GM23338 (cell line): ENCODE data around the gene DOLPP1. TPM values are rescaled to one million over a fixed set of nuclear protein-coding genes. Genes with fewer than 3 reads are reported as not detected.

Experiments
- ATAC-seq: fragments of 200-7000 bp; cut with Tn5 transposase; 3 replicates; pipeline ENCODE4 v1.9.1; 2020
- DNase-seq: peaks from one replicate; pipeline ENCODE4 v3.0.0-alpha.2; 2015; ENCODE audit warnings: low spot score
- H2AFZ ChIP-seq: fragments of 200-600 bp; sonication (generic); 2 replicates; pipeline ENCODE4 v1.8.0; 2016; ENCODE audit warnings: antibody characterized with exemption, mild to moderate bottlenecking, moderate library complexity
- H3F3A ChIP-seq: fragments of 200-600 bp; sonication (generic); replicated peaks from 2 replicates; pipeline ENCODE4 v1.8.0; 2017; ENCODE audit warnings: antibody characterized with exemption, mixed run types, low read depth
- H3K27ac ChIP-seq: fragments of 200-600 bp; sonication (generic); 2 replicates; pipeline ENCODE4 v1.6.1; 2016; ENCODE audit warnings: low read depth
- H3K27me3 ChIP-seq: fragments of 200-600 bp; sonication (generic); 2 replicates; pipeline ENCODE4 v1.8.0; 2016; ENCODE audit warnings: mild to moderate bottlenecking, mixed run types, moderate library complexity; ENCODE audit not compliant: insufficient read depth
- H3K36me3 ChIP-seq: fragments of 200-600 bp; sonication (generic); 2 replicates; pipeline ENCODE4 v1.8.0; 2016; ENCODE audit warnings: mild to moderate bottlenecking; ENCODE audit not compliant: insufficient read depth
- H3K4me1 ChIP-seq: fragments of 200-600 bp; sonication (generic); 2 replicates; pipeline ENCODE4 v1.8.0; 2016; ENCODE audit warnings: mild to moderate bottlenecking, moderate library complexity; ENCODE audit not compliant: insufficient read depth
- H3K4me2 ChIP-seq: fragments of 200-600 bp; sonication (generic); 2 replicates; pipeline ENCODE4 v1.7.1; 2017; ENCODE audit warnings: mixed run types
- H3K4me3 ChIP-seq: fragments of 200-600 bp; sonication (generic); 2 replicates; pipeline ENCODE4 v1.6.1; 2016; ENCODE audit warnings: mixed run types
- H3K79me2 ChIP-seq: fragments of 200-600 bp; sonication (generic); replicated peaks from 2 replicates; pipeline ENCODE4 v1.8.0; 2017; ENCODE audit warnings: mild to moderate bottlenecking; ENCODE audit not compliant: insufficient read depth
- H3K9me2 ChIP-seq: fragments of 200-600 bp; sonication (generic); 2 replicates; pipeline ENCODE4 v1.8.0; 2017; ENCODE audit not compliant: insufficient read depth
- H4K20me1 ChIP-seq: fragments of 200-600 bp; sonication (generic); replicated peaks from 2 replicates; pipeline ENCODE4 v1.8.0; 2017; ENCODE audit warnings: mild to moderate bottlenecking; ENCODE audit not compliant: insufficient read depth
- H3K27ac Mint-ChIP-seq: 2 replicates; pipeline ENCODE4 v1.8.0; 2020; ENCODE audit warnings: inconsistent platforms, mild to moderate bottlenecking, moderate library complexity, mixed read lengths
- H3K27me3 Mint-ChIP-seq: 3 replicates; pipeline ENCODE4 v1.8.0; 2022; ENCODE audit warnings: low read depth, mild to moderate bottlenecking, moderate library complexity, mixed read lengths, inconsistent platforms; ENCODE audit not compliant: insufficient read depth, poor library complexity
- H3K36me3 Mint-ChIP-seq: 3 replicates; pipeline ENCODE4 v1.8.0; 2021; ENCODE audit warnings: low read depth, mild to moderate bottlenecking, inconsistent platforms, moderate library complexity, mixed read lengths
- H3K4me1 Mint-ChIP-seq: 3 replicates; pipeline ENCODE4 v1.8.0; 2020; ENCODE audit warnings: mild to moderate bottlenecking, inconsistent platforms, mixed read lengths
- H3K4me3 Mint-ChIP-seq: 3 replicates; pipeline ENCODE4 v1.8.0; 2021; ENCODE audit warnings: moderate library complexity, mild to moderate bottlenecking, inconsistent platforms, mixed read lengths
- H3K9me3 Mint-ChIP-seq: 3 replicates; pipeline ENCODE4 v1.8.0; 2020; ENCODE audit warnings: moderate library complexity, mild to moderate bottlenecking, inconsistent platforms, mixed read lengths
- CREB1 ChIP-seq: fragments of 250-450 bp; sonication (Bioruptor Pico); IDR thresholded peaks from 2 replicates; pipeline ENCODE4 v1.5.0; 2020; ENCODE audit warnings: low read depth, mild to moderate bottlenecking, moderate library complexity
- EZH2 ChIP-seq: fragments of 200-600 bp; sonication (generic); IDR thresholded peaks from one replicate; pipeline ENCODE4 v1.8.0; 2017; ENCODE audit warnings: antibody characterized with exemption, mild to moderate bottlenecking, low read depth; ENCODE audit not compliant: unreplicated experiment
- EZH2phosphoT487 ChIP-seq: fragments of 200-600 bp; sonication (generic); IDR thresholded peaks from one replicate; pipeline ENCODE4 v1.8.1; 2018; ENCODE audit warnings: antibody characterized with exemption; ENCODE audit not compliant: unreplicated experiment
- JUNB ChIP-seq: IDR thresholded peaks from one replicate; pipeline ENCODE4 v1.6.1; 2016; ENCODE audit warnings: antibody characterized with exemption; ENCODE audit not compliant: unreplicated experiment
- NANOG ChIP-seq: IDR thresholded peaks from 2 replicates; pipeline ENCODE4 v1.6.1; 2016; ENCODE audit warnings: antibody characterized with exemption, borderline replicate concordance
- POLR2AphosphoS5 ChIP-seq: IDR thresholded peaks from 2 replicates; pipeline ENCODE4 v1.6.1; 2016; ENCODE audit warnings: antibody characterized with exemption, low read depth
- STAT1 ChIP-seq: IDR thresholded peaks from one replicate; pipeline ENCODE4 v1.6.1; 2016; ENCODE audit warnings: antibody characterized with exemption; ENCODE audit not compliant: unreplicated experiment
- ZNF114 ChIP-seq: fragments of 250-450 bp; sonication (Bioruptor Pico); IDR thresholded peaks from 2 replicates; pipeline ENCODE4 v1.5.0; 2020; ENCODE audit warnings: mild to moderate bottlenecking, moderate library complexity
- ZNF331 ChIP-seq: fragments of 250-450 bp; sonication (Bioruptor Pico); IDR thresholded peaks from 2 replicates; pipeline ENCODE4 v1.5.0; 2020; ENCODE audit warnings: low read depth, mild to moderate bottlenecking, moderate library complexity
- polyA plus RNA-seq: library from polyadenylated mRNA; unstranded; fragments of >200 nt; fragmentation: Nextera tagmentation; extraction: Ambion mirVana; gene quantifications from 2 replicates; pipeline ENCODE4 v1.2.1, GENCODE V29; 2016
- total RNA-seq: library from RNA; depleted of rRNA; stranded (reverse); fragments of >200 nt; shearing (Covaris generic); gene quantifications from 2 replicates; pipeline ENCODE4 v1.2.3, GENCODE V29; 2014
- TF ChIP-seq, protein P1 (sequence below), 2 experiments: fragments of 200-600 bp in 1 of 2; sonication (generic) in 1 of 2; conservative IDR thresholded peaks; 2 replicates each; pipeline versions ENCODE4 v1.5.1 to v1.6.1; 2016 to 2017; ENCODE audit warnings: antibody characterized with exemption in 2 of 2, low read depth in 2 of 2, mild to moderate bottlenecking in 2 of 2, moderate library complexity in 1 of 2
- TF ChIP-seq, protein P2 (sequence below): IDR thresholded peaks from one replicate; pipeline ENCODE4 v1.6.1; 2018; ENCODE audit warnings: antibody characterized with exemption; ENCODE audit not compliant: unreplicated experiment
- TF ChIP-seq, protein P3 (sequence below): fragments of 250-450 bp; sonication (Bioruptor Pico); IDR thresholded peaks from 2 replicates; pipeline ENCODE4 v1.5.0; 2020; ENCODE audit warnings: mild to moderate bottlenecking, moderate library complexity
- TF ChIP-seq, protein P4 (sequence below): IDR thresholded peaks from 2 replicates; pipeline ENCODE4 v1.6.1; 2016; ENCODE audit warnings: antibody characterized with exemption

The DOLPP1 gene
- total and polyA plus RNA-seq, 2 experiments from 2014 or later: 23.3 to 31.9 TPM

DNA sequence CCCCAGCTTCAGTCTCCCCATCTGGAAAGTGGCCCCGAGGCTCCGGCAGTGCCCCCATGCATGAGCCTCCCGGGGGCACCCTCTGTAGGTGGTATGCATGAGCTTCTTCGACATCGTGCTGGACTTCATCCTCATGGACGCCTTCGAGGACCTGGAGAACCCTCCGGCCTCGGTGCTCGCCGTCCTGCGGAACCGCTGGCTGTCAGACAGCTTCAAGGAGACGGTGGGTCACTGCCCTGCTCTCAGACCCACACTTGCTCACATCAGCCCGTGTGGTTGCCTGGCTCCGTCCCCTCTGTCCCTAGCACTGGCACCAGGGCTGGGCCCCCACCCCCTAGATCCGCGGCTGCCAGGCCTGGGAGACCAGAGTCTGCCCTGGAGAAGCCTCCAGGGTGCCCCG lies 12.8 kb upstream of the DOLPP1 start:
- no peak for ATAC-seq
- H3K27ac Mint-ChIP-seq: no peak overlapping the region
- TF ChIP-seq EZH2phosphoT487 (no peak), ZNF114 (no peak), POLR2AphosphoS5 (no peak), CREB1 (CRISPR knock-in tag) (no peak), NANOG (no peak), STAT1 (no peak), JUNB (no peak), EZH2 (no peak), ZNF331 (CRISPR knock-in tag) (no peak)
- TF ChIP-seq, protein P1, sequence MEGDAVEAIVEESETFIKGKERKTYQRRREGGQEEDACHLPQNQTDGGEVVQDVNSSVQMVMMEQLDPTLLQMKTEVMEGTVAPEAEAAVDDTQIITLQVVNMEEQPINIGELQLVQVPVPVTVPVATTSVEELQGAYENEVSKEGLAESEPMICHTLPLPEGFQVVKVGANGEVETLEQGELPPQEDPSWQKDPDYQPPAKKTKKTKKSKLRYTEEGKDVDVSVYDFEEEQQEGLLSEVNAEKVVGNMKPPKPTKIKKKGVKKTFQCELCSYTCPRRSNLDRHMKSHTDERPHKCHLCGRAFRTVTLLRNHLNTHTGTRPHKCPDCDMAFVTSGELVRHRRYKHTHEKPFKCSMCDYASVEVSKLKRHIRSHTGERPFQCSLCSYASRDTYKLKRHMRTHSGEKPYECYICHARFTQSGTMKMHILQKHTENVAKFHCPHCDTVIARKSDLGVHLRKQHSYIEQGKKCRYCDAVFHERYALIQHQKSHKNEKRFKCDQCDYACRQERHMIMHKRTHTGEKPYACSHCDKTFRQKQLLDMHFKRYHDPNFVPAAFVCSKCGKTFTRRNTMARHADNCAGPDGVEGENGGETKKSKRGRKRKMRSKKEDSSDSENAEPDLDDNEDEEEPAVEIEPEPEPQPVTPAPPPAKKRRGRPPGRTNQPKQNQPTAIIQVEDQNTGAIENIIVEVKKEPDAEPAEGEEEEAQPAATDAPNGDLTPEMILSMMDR (conservative IDR thresholded peaks at IDR 0.05; ENCODE audit: low read depth in 2 of 2): no peak
- TF ChIP-seq, protein P2, sequence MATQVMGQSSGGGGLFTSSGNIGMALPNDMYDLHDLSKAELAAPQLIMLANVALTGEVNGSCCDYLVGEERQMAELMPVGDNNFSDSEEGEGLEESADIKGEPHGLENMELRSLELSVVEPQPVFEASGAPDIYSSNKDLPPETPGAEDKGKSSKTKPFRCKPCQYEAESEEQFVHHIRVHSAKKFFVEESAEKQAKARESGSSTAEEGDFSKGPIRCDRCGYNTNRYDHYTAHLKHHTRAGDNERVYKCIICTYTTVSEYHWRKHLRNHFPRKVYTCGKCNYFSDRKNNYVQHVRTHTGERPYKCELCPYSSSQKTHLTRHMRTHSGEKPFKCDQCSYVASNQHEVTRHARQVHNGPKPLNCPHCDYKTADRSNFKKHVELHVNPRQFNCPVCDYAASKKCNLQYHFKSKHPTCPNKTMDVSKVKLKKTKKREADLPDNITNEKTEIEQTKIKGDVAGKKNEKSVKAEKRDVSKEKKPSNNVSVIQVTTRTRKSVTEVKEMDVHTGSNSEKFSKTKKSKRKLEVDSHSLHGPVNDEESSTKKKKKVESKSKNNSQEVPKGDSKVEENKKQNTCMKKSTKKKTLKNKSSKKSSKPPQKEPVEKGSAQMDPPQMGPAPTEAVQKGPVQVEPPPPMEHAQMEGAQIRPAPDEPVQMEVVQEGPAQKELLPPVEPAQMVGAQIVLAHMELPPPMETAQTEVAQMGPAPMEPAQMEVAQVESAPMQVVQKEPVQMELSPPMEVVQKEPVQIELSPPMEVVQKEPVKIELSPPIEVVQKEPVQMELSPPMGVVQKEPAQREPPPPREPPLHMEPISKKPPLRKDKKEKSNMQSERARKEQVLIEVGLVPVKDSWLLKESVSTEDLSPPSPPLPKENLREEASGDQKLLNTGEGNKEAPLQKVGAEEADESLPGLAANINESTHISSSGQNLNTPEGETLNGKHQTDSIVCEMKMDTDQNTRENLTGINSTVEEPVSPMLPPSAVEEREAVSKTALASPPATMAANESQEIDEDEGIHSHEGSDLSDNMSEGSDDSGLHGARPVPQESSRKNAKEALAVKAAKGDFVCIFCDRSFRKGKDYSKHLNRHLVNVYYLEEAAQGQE: no peak
- TF ChIP-seq, protein P3, sequence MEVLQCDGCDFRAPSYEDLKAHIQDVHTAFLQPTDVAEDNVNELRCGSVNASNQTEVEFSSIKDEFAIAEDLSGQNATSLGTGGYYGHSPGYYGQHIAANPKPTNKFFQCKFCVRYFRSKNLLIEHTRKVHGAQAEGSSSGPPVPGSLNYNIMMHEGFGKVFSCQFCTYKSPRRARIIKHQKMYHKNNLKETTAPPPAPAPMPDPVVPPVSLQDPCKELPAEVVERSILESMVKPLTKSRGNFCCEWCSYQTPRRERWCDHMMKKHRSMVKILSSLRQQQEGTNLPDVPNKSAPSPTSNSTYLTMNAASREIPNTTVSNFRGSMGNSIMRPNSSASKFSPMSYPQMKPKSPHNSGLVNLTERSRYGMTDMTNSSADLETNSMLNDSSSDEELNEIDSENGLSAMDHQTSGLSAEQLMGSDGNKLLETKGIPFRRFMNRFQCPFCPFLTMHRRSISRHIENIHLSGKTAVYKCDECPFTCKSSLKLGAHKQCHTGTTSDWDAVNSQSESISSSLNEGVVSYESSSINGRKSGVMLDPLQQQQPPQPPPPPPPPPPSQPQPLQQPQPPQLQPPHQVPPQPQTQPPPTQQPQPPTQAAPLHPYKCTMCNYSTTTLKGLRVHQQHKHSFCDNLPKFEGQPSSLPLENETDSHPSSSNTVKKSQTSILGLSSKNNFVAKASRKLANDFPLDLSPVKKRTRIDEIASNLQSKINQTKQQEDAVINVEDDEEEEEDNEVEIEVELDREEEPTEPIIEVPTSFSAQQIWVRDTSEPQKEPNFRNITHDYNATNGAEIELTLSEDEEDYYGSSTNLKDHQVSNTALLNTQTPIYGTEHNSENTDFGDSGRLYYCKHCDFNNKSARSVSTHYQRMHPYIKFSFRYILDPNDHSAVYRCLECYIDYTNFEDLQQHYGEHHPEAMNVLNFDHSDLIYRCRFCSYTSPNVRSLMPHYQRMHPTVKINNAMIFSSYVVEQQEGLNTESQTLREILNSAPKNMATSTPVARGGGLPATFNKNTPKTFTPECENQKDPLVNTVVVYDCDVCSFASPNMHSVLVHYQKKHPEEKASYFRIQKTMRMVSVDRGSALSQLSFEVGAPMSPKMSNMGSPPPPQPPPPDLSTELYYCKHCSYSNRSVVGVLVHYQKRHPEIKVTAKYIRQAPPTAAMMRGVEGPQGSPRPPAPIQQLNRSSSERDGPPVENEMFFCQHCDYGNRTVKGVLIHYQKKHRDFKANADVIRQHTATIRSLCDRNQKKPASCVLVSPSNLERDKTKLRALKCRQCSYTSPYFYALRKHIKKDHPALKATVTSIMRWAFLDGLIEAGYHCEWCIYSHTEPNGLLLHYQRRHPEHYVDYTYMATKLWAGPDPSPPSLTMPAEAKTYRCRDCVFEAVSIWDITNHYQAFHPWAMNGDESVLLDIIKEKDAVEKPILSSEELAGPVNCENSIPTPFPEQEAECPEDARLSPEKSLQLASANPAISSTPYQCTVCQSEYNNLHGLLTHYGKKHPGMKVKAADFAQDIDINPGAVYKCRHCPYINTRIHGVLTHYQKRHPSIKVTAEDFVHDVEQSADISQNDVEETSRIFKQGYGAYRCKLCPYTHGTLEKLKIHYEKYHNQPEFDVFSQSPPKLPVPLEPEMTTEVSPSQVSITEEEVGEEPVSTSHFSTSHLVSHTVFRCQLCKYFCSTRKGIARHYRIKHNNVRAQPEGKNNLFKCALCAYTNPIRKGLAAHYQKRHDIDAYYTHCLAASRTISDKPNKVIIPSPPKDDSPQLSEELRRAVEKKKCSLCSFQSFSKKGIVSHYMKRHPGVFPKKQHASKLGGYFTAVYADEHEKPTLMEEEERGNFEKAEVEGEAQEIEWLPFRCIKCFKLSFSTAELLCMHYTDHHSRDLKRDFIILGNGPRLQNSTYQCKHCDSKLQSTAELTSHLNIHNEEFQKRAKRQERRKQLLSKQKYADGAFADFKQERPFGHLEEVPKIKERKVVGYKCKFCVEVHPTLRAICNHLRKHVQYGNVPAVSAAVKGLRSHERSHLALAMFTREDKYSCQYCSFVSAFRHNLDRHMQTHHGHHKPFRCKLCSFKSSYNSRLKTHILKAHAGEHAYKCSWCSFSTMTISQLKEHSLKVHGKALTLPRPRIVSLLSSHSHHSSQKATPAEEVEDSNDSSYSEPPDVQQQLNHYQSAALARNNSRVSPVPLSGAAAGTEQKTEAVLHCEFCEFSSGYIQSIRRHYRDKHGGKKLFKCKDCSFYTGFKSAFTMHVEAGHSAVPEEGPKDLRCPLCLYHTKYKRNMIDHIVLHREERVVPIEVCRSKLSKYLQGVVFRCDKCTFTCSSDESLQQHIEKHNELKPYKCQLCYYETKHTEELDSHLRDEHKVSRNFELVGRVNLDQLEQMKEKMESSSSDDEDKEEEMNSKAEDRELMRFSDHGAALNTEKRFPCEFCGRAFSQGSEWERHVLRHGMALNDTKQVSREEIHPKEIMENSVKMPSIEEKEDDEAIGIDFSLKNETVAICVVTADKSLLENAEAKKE: no peak
- TF ChIP-seq, protein P4, sequence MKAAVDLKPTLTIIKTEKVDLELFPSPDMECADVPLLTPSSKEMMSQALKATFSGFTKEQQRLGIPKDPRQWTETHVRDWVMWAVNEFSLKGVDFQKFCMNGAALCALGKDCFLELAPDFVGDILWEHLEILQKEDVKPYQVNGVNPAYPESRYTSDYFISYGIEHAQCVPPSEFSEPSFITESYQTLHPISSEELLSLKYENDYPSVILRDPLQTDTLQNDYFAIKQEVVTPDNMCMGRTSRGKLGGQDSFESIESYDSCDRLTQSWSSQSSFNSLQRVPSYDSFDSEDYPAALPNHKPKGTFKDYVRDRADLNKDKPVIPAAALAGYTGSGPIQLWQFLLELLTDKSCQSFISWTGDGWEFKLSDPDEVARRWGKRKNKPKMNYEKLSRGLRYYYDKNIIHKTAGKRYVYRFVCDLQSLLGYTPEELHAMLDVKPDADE: no peak
- 0 out of 2 replicates have a peak, but pooled peaks cover 6% of the 10 kb centered on the region for H3F3A ChIP-seq
- H3K27me3 ChIP-seq: no peaks in the 10 kb centered on the region
- no peak overlapping the region for H3K27ac ChIP-seq
- DNase-seq: no peak
- H3K4me2 ChIP-seq: no peak overlapping the region
- no peaks in the 10 kb centered on the region for H4K20me1 ChIP-seq
- H3K36me3 ChIP-seq: no peaks in the 10 kb centered on the region; the same call in 1 of the 2 replicates
- peaks cover 5% of the 10 kb centered on the region for H3K27me3 Mint-ChIP-seq
- H3K4me1 ChIP-seq: peaks cover 26% of the 10 kb centered on the region
- no peaks in the 10 kb centered on the region for H3K9me2 ChIP-seq
- H3K4me3 Mint-ChIP-seq: no peak overlapping the region
- no peaks in the 10 kb centered on the region; the same call in 2 of the 3 replicates for H3K9me3 Mint-ChIP-seq
- no peak overlapping the region for H3K4me3 ChIP-seq
- no peaks in the 10 kb centered on the region for H3K79me2 ChIP-seq
- H2AFZ ChIP-seq: no peak overlapping the region
- peaks cover 40% of the 10 kb centered on the region for H3K36me3 Mint-ChIP-seq
- H3K4me1 Mint-ChIP-seq: peaks cover 31% of the 10 kb centered on the region
